Activated T-cell treated with anti-CD3 and anti-CD28 coated beads, Interleukin-2, amount 50 U/mL, for 4 hours (primary cell): Measurements from ENCODE around the gene DOCK10. TPM values are rescaled to one million over a fixed set of nuclear protein-coding genes. Genes with fewer than 3 reads are reported as not detected.
A peak's percentile ranks its signal among the peaks of the same experiment; 100 is the strongest.
"Not testable (repeated sequence)": the region's sequence is repeated elsewhere in the genome, so short reads cannot be mapped to it uniquely, and the experiment has no call there.

Source experiments
- ATAC-seq, 2 donors: fragments of 200-7000 bp; cut with Tn5 transposase; one replicate each; pipeline ENCODE4 v1.10.0; 2021
- DNase-seq: peaks from one replicate; pipeline ENCODE4 v3.0.0-alpha.2; 2020
- H3K27me3 Mint-ChIP-seq: one replicate; pipeline ENCODE4 v1.8.0; 2021; ENCODE audit warnings: low read depth, mixed read lengths
- H3K36me3 Mint-ChIP-seq: one replicate; pipeline ENCODE4 v1.8.0; 2022; ENCODE audit warnings: mixed read lengths; ENCODE audit not compliant: insufficient read depth
- H3K4me1 Mint-ChIP-seq: one replicate; pipeline ENCODE4 v1.8.0; 2021; ENCODE audit warnings: low read depth, mixed read lengths
- H3K4me3 Mint-ChIP-seq: one replicate; pipeline ENCODE4 v1.8.0; 2021; ENCODE audit warnings: mild to moderate bottlenecking, moderate library complexity, mixed read lengths
- H3K9me3 Mint-ChIP-seq: one replicate; pipeline ENCODE4 v1.8.0; 2021; ENCODE audit warnings: mixed read lengths
- total RNA-seq, 3 donors: library from RNA; stranded (reverse); gene quantifications; one replicate each; pipeline ENCODE4 v1.2.1, GENCODE V29; 2021

Gene DOCK10
- total RNA-seq, 3 donors from 2014 or later, result 173 to 222 (median 219) TPM

DNA sequence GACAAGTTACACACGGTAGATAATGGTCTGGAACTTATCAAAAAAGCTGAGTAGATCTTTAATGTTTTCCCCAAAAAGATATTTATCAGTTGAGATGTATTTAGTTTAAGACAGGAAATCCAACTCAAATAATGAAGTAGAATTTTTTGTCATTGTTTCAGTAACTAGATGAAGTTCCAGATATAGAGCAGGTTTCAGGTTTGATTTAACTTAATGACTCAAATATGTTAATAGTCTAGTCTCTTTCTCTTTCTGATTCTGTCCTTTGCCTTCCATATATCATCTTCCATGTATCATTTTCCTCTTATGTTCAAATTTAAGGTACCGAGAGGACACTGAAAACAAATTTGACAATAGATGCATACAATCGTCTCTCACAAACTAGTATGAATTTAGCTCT is 23.6 kb upstream of the DOCK10 start:
- Mint-ChIP-seq H3K9me3 (peaks cover 15% of the 10 kb centered on the region), H3K4me1 (peaks cover 43% of the 10 kb centered on the region), H3K4me3 (no peak overlapping the region), H3K27me3 (no peaks in the 10 kb centered on the region), H3K36me3 (no peaks in the 10 kb centered on the region)
- no peak for DNase-seq
- ATAC-seq, result peak; percentile 83 to 88

DNA sequence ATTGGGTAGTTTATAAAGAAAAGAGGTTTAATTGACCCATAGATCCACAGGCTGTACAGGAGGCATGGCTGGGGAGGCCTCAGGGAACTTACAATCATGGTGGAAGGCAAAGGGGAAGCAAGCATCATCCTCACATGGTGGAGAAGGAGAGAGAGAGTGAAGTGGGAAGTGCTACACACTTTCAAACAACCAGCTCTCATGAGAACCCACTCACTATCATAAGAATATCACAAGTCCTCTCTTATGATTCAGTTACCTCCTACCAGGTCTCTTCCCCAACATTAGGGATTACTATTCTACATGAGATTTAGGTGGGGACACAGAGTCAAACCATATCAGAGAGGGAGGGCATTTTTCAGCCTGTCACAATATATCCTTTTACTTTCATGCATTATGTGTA is 22.7 kb upstream of the DOCK10 start:
- H3K27me3 Mint-ChIP-seq, result no peaks in the 10 kb centered on the region
- peak; percentile 16 to 33 for ATAC-seq

DNA sequence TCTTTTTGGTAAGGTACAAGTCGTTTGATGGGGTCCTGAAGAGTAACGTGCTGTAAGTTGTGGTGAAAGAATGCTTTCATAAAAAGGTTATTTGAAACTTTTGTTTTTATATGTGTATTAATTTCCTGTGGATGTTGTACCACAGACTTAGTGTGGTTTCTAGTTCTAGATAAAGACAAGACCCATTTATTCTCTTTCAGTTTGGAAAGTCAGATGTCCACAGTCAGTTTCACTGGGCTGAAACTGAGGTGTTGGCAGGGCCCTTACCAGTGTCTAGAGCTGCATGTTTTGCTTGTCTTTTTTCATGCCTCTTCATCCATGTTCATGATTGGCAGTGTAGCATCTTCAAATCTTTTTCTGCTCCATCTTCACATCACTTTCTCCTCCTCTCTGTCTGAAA is 22.1 kb upstream of the DOCK10 start:
- Mint-ChIP-seq H3K36me3 (no peaks in the 10 kb centered on the region), H3K27me3 (no peaks in the 10 kb centered on the region), H3K4me1 (peaks cover 43% of the 10 kb centered on the region), H3K9me3 (peaks cover 15% of the 10 kb centered on the region), H3K4me3 (no peak overlapping the region)
- DNase-seq (no peak), ATAC-seq (peak; percentile 26 to 32)

More for the DNA sequence above, 22.7 kb upstream of the DOCK10 start:
- H3K36me3 Mint-ChIP-seq, result no peaks in the 10 kb centered on the region
- H3K4me3 Mint-ChIP-seq, result peak overlapping the region; percentile 9
- peaks cover 15% of the 10 kb centered on the region for H3K9me3 Mint-ChIP-seq
- no peak for DNase-seq
- peaks cover 43% of the 10 kb centered on the region for H3K4me1 Mint-ChIP-seq

DNA sequence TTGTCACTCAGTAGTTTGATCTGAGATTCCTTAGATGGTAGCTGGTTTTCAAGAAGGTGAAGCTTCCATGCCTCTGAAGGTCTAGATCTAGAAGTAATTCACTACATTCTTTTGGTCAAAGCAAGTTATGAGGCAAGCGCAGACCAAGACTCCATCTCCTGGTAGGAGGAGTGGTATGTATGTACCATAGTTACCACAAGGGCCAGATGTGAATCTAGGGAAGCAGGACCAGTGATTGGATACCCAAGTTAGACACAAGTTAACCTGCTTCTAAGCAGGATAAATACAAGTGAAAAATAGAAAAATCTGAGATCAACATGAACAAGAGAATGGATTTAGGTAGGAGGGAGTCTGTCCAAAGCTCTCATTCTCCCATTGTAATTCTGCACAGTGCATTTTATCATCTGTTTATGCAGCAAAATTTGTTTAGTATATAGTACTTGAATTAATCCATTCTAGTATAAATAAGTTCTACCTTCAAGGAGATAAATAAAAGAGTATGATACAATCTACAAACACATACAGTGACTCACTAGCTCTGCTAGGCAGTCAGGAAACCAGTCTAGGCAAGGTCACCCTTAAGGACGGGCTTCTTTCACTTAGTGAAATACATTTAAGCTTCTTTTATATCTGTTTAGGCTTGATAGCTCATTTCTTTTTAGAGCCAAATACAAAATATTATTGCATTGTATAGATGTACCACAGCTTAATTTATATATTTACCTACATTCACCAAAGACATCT is 14.2 kb upstream of the DOCK10 start:
- H3K4me1 Mint-ChIP-seq, result peaks cover 62% of the 10 kb centered on the region

DNA sequence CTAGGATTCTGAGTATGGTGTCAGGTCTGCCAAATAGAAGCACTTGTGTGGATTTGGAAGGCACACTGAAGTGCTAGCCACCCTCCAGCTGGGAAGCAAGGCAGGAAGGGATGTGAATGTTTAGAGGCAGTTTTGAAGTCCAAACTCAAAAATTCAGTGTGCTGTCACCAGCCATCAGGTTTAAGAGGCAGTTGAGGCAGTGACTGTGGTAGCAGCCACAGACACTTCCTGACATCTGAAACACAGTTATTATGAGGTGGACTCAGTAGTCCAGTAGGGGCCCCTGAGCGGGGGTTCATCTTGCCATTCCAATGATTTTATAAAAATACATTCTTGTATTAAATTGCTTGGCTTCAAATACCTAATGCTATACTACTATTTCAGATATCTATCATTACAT is 13.4 kb upstream of the DOCK10 start:
- Mint-ChIP-seq H3K27me3 (no peaks in the 10 kb centered on the region), H3K36me3 (no peaks in the 10 kb centered on the region), H3K9me3 (no peaks in the 10 kb centered on the region), H3K4me3 (no peak overlapping the region), H3K4me1 (peaks cover 69% of the 10 kb centered on the region)
- DNase-seq, result no peak
- no peak for ATAC-seq

More for the DNA sequence above, 14.2 kb upstream of the DOCK10 start:
- Mint-ChIP-seq H3K4me3 (no peak overlapping the region), H3K9me3 (no peaks in the 10 kb centered on the region), H3K27me3 (no peaks in the 10 kb centered on the region), H3K36me3 (no peaks in the 10 kb centered on the region)
- DNase-seq (no peak), ATAC-seq (peak; percentile 74 to 75)

DNA sequence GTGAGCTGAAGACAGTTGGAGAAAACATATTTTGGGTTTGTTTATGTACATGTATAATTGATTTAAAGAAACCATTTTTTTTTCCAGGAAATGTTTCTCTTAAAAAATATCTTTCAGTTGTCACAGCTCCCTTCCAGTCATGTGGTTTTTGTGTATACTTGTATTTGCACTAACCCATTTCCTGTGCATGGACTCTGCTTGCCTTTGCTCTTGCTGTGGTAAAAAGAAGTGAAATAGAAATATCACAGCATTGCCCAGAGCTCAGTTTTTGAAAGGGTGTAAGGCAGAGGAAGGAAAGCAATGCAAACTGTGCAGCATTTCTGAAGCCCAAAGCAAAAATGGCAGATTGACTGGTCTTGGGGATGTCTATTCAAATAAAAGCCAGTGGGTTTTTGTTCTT is 10.4 kb upstream of the DOCK10 start:
- ATAC-seq, result peak; percentile 51 to 60
- Mint-ChIP-seq H3K4me3 (no peak overlapping the region), H3K4me1 (peaks cover 66% of the 10 kb centered on the region), H3K36me3 (no peaks in the 10 kb centered on the region), H3K27me3 (no peaks in the 10 kb centered on the region), H3K9me3 (no peaks in the 10 kb centered on the region)
- no peak for DNase-seq

DNA sequence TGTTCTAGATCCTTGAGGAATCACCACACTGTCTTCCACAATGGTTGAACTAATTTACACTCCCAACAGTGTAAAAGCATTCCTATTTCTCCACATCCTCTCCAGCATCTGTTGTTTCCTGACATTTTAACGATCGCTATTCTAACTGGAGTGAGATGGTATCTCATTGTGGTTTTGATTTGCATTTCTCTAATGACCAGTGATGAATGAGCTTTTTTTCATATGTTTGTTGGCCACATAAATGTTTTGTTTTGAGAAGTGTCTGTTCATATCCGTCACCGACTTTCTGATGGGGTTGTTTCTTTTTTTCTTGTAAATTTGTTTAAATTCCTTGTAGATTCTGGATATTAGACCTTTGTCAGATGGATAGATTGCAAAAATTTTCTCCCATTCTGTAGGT is 5.2 kb upstream of the DOCK10 start:
- ATAC-seq, H3K36me3 Mint-ChIP-seq, DNase-seq, H3K9me3 Mint-ChIP-seq, H3K27me3 Mint-ChIP-seq, H3K4me3 Mint-ChIP-seq: not testable (repeated sequence)
- peaks cover 28% of the 10 kb centered on the region for H3K4me1 Mint-ChIP-seq

DNA sequence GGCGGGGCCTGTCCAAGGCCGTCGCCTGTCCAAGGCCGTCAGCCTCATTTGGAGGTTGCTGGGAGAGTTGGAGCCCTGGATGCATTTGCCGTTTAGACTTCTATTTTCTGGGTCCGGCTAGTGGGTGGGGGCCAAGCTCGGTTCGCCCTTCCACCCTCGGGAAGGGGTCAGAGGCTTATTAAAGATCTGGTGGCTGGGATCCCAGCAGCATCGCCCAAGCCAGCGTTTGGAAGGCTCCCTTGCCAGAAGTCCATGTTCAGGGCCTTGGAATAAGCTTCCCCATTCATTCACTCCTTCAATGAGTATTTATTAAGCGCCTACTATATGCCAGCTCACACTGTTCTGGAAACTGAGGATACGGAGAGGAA is 516 bp upstream of the DOCK10 start:
- H3K27me3 Mint-ChIP-seq, result no peaks in the 10 kb centered on the region
- ATAC-seq (no peak), DNase-seq (no peak)
- peak overlapping the region; percentile 83 for H3K4me3 Mint-ChIP-seq
- H3K9me3 Mint-ChIP-seq, result no peaks in the 10 kb centered on the region
- no peaks in the 10 kb centered on the region for H3K36me3 Mint-ChIP-seq
- peaks cover 44% of the 10 kb centered on the region for H3K4me1 Mint-ChIP-seq

DNA sequence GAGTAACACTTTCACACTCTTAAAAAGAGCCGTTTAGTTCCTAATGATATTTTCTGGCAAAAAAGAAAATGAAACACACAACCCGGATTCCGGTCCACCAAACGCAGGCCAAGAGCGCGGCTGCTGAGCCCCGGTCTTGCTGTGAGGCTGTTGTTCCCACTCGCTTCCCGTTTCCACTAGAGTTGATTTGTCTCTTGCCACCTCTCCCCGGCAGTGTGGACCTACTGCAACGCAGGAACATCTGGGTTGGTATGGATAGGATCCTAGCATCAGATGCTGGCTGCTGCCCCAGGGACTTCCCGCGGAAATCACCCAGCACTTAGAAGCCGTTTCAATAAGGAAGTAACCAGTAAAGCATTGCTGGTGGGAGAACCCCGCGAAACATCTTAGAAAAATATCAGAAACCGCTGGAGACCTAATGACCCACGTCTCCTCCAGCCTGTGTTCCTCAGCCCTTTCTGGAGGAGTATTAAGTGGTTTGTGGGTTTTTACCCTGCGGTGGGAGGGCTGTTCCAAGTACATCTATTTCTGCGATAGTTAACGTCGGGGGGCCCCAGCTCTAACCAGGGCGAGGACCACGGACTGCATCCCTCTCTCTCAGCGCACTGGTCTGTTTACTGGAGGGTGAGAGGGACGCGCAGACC is 939 bp downstream of the DOCK10 start:
- peak overlapping the region; percentile 98 for H3K4me3 Mint-ChIP-seq
- H3K27me3 Mint-ChIP-seq, result no peaks in the 10 kb centered on the region
- no peaks in the 10 kb centered on the region for H3K9me3 Mint-ChIP-seq
- DNase-seq, result peak; percentile 58
- peak; percentile 58 to 68 for ATAC-seq
- peaks cover 59% of the 10 kb centered on the region for H3K4me1 Mint-ChIP-seq
- peaks cover 4% of the 10 kb centered on the region for H3K36me3 Mint-ChIP-seq

DNA sequence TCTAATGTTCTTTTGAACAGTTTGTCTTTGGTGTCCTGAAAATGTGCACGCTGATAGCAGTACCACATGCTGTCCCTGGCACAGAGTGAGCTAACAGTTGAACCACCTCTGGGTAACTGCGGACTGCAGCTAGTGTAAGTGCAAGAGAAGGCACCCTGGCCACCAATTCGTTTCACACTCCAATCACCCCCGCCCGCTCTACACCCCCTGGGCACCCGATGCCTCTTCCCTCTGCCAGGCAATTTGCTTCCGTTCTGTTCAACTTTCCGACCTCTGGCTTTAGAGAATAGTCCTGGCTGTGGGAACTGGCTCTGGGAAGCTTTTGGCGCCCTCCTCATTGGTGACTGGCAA is 1.4 kb downstream of the DOCK10 start:
- peak; percentile 6 to 12 for ATAC-seq
- Mint-ChIP-seq H3K9me3 (no peaks in the 10 kb centered on the region), H3K36me3 (peaks cover 7% of the 10 kb centered on the region), H3K4me3 (peak overlapping the region; percentile 98), H3K27me3 (no peaks in the 10 kb centered on the region), H3K4me1 (peaks cover 64% of the 10 kb centered on the region)
- peak; percentile 28 for DNase-seq

DNA sequence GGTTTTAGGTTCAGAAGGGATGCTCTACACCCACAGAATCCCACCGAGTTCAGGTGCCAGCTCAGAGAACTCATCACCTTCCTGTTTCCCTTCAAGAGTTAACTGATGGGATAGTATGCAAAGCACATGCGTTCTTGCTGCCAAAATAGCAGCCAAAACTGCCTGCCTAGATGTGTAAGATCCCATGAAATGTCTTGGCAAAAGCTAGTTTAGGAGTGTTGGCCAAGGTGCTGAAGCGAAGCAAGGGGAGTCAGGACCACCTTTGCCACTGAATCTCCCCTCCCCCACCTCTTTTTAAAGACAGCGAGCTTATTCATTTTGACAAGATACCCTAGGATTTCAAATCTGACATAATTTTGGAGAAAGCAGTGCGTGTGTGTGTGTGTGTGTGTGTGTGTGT is 2.1 kb downstream of the DOCK10 start:
- Mint-ChIP-seq H3K9me3 (no peaks in the 10 kb centered on the region), H3K4me3 (peak overlapping the region; percentile 98), H3K27me3 (no peaks in the 10 kb centered on the region), H3K36me3 (peaks cover 11% of the 10 kb centered on the region), H3K4me1 (peaks cover 70% of the 10 kb centered on the region)
- ATAC-seq (no peak), DNase-seq (no peak)

DNA sequence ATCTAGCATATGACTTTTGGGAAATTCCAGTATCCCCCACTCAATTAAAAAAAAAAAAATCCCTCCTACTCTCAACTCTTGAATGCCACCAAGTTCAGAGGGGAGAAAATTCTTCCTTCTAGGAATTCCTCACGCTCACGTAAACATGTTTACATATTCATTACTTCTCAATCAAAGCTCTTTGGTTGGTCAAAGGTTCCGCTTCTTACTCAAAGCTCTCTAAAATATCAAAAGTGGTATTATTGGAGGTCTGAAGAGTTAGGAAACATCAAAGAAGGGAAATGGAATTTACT is 4.1 kb downstream of the DOCK10 start:
- no peak for DNase-seq
- Mint-ChIP-seq H3K4me3 (peak overlapping the region; percentile 98), H3K27me3 (no peaks in the 10 kb centered on the region), H3K36me3 (peaks cover 26% of the 10 kb centered on the region), H3K9me3 (no peaks in the 10 kb centered on the region), H3K4me1 (peaks cover 84% of the 10 kb centered on the region)
- ATAC-seq, result no peak

DNA sequence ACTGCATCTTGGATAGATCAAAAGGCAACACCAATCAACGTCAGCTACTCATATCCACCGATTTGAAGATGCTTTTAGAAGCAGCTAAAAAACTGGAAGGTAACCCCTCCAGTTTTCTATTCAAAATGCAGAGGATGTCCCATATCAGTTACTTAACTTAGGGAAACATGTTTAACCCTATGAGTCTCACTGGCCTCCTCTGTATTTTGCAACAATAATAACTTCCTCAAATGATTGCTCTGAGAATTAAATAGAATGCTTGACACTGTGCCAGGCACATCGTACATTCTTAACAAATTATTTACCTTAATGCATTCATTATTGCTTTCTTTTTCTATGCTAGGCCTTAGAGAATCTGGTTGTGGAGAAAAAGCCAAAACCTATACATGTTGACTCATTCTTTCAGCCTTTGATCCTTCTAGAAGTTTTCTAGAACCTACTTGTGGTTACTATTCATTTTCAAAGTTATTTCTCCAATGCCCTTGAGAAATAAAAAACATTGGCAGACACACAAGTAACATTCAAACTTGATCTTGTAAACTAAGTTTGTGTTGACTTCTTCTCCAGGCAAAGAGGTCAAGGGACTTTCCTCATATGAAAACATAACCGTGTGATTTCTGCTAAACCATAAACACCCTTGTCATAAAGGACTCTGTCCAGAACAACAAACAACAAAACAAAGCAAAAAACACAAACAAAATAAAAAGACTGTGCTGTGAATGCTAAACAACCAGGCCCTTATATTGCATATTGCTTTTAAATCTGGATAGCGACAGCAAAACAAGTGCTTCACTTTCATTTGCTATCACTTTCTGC is 4.6 kb downstream of the DOCK10 start:
- H3K4me1 Mint-ChIP-seq, result peaks cover 82% of the 10 kb centered on the region
- DNase-seq, result no peak
- H3K4me3 Mint-ChIP-seq, result peak overlapping the region; percentile 98
- peaks cover 26% of the 10 kb centered on the region for H3K36me3 Mint-ChIP-seq
- H3K27me3 Mint-ChIP-seq, result no peaks in the 10 kb centered on the region
- H3K9me3 Mint-ChIP-seq, result no peaks in the 10 kb centered on the region
- ATAC-seq, result peak in 1 of 2 donors; percentile 13

DNA sequence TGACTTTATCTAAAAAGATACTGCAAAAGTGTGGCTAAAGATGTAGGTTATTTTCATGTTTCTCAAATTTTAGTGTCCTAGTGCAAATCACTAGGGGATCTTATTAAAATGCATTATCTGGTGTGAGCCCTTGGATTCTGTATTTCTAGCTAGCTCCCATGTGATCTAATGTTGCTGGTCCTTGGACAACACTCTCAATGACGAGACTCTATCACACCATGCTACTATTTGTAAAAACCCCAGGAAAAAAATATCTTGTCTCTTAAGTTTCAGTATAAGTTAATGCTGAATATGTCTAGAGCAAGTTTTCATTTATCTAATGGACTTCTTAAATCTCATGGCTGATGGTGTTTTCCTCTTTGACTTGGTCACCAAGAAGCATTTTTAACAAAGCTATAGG is 5.8 kb downstream of the DOCK10 start:
- peaks cover 28% of the 10 kb centered on the region for H3K36me3 Mint-ChIP-seq
- no peaks in the 10 kb centered on the region for H3K9me3 Mint-ChIP-seq
- no peak overlapping the region for H3K4me3 Mint-ChIP-seq
- DNase-seq, result no peak
- ATAC-seq, result no peak
- no peaks in the 10 kb centered on the region for H3K27me3 Mint-ChIP-seq
- H3K4me1 Mint-ChIP-seq, result peaks cover 93% of the 10 kb centered on the region
